AG10803 (cell line): ENCODE data around the gene GNAT1.
A peak's percentile ranks its signal among the peaks of the same experiment; 100 is the strongest.

Experiments
- DNase-seq: peaks from one replicate; pipeline ENCODE4 v3.0.0; 2010; ENCODE audit warnings: low read depth
- H3K4me3 ChIP-seq: 2 replicates; pipeline ENCODE4 v1.5.1; 2011; ENCODE audit warnings: mild to moderate bottlenecking, low read length, control low read depth
- TF ChIP-seq, protein P1 (sequence below): conservative IDR thresholded peaks from 2 replicates; pipeline ENCODE4 v1.5.1; 2011; ENCODE audit warnings: mild to moderate bottlenecking, low read length, control low read depth, inconsistent platforms

The GNAT1 gene

DNA sequence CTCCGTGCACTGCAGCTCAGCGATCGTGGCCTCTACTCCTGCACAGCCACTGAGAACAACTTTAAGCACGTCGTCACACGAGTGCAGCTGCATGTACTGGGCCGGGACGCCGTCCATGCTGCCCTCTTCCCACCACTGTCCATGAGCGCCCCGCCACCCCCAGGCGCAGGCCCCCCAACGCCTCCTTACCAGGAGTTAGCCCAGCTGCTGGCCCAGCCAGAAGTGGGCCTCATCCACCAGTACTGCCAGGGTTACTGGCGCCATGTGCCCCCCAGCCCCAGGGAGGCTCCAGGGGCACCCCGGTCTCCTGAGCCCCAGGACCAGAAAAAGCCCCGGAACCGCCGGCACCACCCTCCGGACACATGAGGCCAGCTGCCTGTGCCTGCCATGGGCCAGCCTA lies 3.7 kb upstream of the GNAT1 start:
- H3K4me3 ChIP-seq: no peak overlapping the region
- no peak for DNase-seq
- TF ChIP-seq, protein P1, sequence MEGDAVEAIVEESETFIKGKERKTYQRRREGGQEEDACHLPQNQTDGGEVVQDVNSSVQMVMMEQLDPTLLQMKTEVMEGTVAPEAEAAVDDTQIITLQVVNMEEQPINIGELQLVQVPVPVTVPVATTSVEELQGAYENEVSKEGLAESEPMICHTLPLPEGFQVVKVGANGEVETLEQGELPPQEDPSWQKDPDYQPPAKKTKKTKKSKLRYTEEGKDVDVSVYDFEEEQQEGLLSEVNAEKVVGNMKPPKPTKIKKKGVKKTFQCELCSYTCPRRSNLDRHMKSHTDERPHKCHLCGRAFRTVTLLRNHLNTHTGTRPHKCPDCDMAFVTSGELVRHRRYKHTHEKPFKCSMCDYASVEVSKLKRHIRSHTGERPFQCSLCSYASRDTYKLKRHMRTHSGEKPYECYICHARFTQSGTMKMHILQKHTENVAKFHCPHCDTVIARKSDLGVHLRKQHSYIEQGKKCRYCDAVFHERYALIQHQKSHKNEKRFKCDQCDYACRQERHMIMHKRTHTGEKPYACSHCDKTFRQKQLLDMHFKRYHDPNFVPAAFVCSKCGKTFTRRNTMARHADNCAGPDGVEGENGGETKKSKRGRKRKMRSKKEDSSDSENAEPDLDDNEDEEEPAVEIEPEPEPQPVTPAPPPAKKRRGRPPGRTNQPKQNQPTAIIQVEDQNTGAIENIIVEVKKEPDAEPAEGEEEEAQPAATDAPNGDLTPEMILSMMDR: no peak

DNA sequence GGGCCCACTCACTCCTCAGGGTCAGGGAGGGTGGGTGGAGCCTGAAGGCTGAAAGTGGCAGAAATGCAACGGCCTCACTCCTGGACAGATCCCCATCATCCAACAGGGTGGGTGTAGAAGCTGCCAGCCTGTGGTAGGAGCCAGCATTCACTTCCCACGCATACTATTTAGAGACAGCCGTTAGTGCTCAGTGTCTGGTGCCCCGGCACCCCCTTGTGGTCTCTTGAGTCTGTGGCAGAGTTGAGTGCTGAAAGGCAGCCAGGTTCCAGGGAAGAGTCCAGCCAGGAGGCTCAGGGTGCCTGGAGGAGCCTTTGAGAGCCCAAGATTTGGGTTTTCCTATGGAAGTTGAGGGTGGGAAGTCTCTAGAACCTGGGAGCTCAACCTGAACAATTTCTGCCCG lies 2.1 kb upstream of the GNAT1 start:
- peak; percentile 83 for DNase-seq
- TF ChIP-seq, protein P1: peak; percentile 98

GRCh38 chr3:50189989-50190388 lies 1.4 kb upstream of the GNAT1 start:
- no peak for DNase-seq
- TF ChIP-seq, protein P1: no peak
- H3K4me3 ChIP-seq: no peak overlapping the region

More for the DNA sequence above, 2.1 kb upstream of the GNAT1 start:
- no peak overlapping the region for H3K4me3 ChIP-seq

DNA sequence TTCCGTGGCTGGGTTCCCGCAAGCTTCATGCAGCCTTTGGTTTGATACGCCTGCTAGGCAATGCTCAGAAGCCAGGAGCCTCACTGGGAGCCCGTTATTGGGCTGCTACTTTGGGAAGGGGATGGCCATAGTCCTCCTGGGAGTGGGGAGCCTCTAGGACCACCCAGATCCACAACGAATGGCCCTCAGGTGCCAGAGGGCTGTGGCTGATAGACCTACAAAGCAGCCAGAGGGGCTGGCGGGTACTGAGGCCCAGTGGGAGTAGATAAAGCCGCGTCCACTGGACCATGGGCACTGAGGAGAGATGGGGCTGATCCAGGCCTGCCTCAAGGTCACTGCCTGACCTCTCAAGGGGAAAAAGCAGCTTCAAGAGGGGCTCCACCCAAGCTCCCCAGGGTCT lies 714 bp downstream of the GNAT1 start:
- H3K4me3 ChIP-seq: no peak overlapping the region
- DNase-seq: no peak
- TF ChIP-seq, protein P1: no peak

DNA sequence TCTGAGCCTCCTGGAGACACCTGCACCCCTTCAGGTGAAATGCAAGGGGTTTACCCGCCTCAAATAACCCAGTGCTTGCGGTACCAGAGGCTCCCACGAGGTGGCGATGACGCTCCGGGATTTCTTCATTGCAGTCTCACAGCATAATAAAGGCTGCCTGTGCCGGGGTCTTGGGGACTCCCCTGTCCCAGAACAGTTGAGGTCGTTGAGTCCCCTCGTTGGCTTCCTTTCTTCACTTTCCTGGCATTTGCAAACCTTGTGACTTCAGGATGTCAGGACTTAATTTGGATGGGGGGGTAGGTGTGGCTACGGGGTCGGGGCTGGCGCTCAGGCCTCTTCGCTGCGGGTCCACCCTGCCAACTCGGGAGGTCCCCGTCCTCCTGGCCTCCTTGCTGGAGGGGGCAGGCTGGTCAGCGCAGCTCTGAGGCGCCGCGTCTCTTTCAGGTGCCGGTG lies 1.3 kb downstream of the GNAT1 start:
- peak; percentile 30 for DNase-seq
- TF ChIP-seq, protein P1: peak; percentile 91
- H3K4me3 ChIP-seq: no peak overlapping the region

GRCh38 chr3:50193286-50193685 lies 1.9 kb downstream of the GNAT1 start:
- TF ChIP-seq, protein P1: no peak
- no peak overlapping the region for H3K4me3 ChIP-seq
- no peak for DNase-seq

- TF ChIP-seq, protein P1: no peak
- DNase-seq: no peak
- H3K4me3 ChIP-seq: no peak overlapping the region
Measured at GRCh38 chr3:50193746-50194127, 2.3 kb downstream of the GNAT1 start.
